ENCODE results near the gene KDF1. TPM values are rescaled to one million over a fixed set of nuclear protein-coding genes. Genes with fewer than 3 reads are reported as not detected.

KDF1 gene
- total and polyA plus RNA-seq, 2 of the 13 experiments (the other 11 are each of a cell fraction or from before 2014, with no cell fraction given) = 1.9 to 4.9 TPM

DNA sequence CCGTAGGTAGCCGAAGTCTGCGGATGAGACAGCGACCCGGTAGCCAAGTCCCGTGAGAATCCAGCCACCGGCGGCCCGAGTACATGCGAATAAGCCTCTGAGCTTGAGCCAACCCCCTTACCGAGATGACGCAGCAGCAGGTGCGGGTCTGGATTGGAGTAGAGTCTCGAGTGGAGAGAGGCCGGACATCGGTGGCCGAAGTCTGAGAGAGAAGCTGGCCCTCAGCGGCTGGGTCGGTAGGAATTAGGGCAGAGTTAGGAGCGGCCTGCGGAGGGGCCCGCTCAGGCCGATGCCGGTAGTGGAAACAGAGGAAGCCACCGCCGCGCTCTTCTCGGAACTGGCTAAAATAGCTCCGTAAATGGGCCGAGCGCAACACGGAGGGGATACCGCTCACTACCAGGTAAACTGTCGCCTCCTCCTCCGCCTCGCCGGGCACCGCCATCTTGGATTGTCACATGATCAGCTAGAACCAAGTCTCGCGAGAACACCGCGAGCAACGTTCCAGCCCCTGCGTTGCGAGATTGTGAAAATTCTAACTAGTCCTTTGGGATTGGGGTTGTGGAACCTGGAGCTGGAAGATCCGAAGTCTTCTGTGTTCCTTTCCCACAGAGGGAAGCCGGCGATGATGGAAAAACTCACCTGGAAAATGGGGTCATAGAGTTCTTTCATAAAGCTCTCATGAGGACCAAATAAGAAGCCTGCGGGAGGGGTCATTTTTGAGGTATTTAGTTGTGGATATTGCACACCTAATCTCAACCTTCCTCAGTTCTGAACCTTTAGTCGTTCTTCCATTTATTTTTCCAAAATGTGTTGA lies 60.1 kb downstream of the KDF1 start, which contains the start of gene GPATCH3 (continued):
- TF ChIP-seq KAT7 (CRISPR knock-in tag; IDR thresholded peaks at IDR 0.05; ENCODE audit: borderline replicate concordance) (peak; percentile 85; the same call in 1 of the 2 replicates), ZNF501 (CRISPR knock-in tag; IDR thresholded peaks at IDR 0.05) (peak; percentile 78), U2AF1 (optimal IDR thresholded peaks at IDR 0.05; ENCODE audit: low read depth, low read length) (no peak), TAF1 (CRISPR knock-in tag; IDR thresholded peaks at IDR 0.05) (peak; percentile 98), NFIB (CRISPR knock-in tag; IDR thresholded peaks at IDR 0.05; ENCODE audit: borderline replicate concordance) (no peak), GPN1 (CRISPR knock-in tag; IDR thresholded peaks at IDR 0.05; ENCODE audit: borderline replicate concordance) (no peak), PCBP1 (IDR thresholded peaks at IDR 0.05; ENCODE audit: borderline replicate concordance, low read depth, low read length) (0 out of 2 replicates have a peak, but pooled peaks have one; percentile 31), MAZ (IDR thresholded peaks at IDR 0.05; ENCODE audit: borderline replicate concordance, low read depth, low read length) (no peak), MAZ (CRISPR knock-in tag; IDR thresholded peaks at IDR 0.05; ENCODE audit: low read depth) (peak; percentile 57; the same call in 1 of the 2 replicates), SP4 (CRISPR knock-in tag; IDR thresholded peaks at IDR 0.05) (peak; percentile 55; the same call in 1 of the 2 replicates), ZNF652 (CRISPR knock-in tag; IDR thresholded peaks at IDR 0.05; ENCODE audit: borderline replicate concordance, low read depth) (no peak; the same call in 1 of the 2 replicates), ZNF563 (CRISPR knock-in tag; IDR thresholded peaks at IDR 0.05) (peak; percentile 75; the same call in 1 of the 2 replicates), GTF3A (CRISPR knock-in tag; conservative IDR thresholded peaks at IDR 0.05) (no peak), MLLT10 (CRISPR knock-in tag; IDR thresholded peaks at IDR 0.05) (no peak), MED13 (CRISPR knock-in tag; IDR thresholded peaks at IDR 0.05) (peak; percentile 68; the same call in 1 of the 2 replicates), KLF16 (CRISPR knock-in tag; IDR thresholded peaks at IDR 0.05) (peak in 1 of 2 experiments; percentile 82; a peak in 1 of 4 replicates), ZNF292 (CRISPR knock-in tag; IDR thresholded peaks at IDR 0.05; ENCODE audit: borderline replicate concordance, low read depth) (no peak), PPARG (CRISPR knock-in tag; conservative IDR thresholded peaks at IDR 0.05) (peak; percentile 37; the same call in 1 of the 2 replicates), ZNF446 (CRISPR knock-in tag; IDR thresholded peaks at IDR 0.05) (no peak), JUNB (CRISPR knock-in tag; IDR thresholded peaks at IDR 0.05; ENCODE audit: borderline replicate concordance) (peak; percentile 40; the same call in 1 of the 2 replicates), RFXANK (CRISPR knock-in tag; IDR thresholded peaks at IDR 0.05) (no peak; the same call in 1 of the 2 replicates), MYC (CRISPR knock-in tag; IDR thresholded peaks at IDR 0.05; ENCODE audit: borderline replicate concordance) (peak; percentile 75; the same call in 1 of the 2 replicates), SATB2 (CRISPR knock-in tag; IDR thresholded peaks at IDR 0.05) (no peak), DNMT3B (CRISPR knock-in tag; conservative IDR thresholded peaks at IDR 0.05) (0 out of 2 replicates have a peak, but pooled peaks have one; percentile 59), GATAD1 (CRISPR knock-in tag; IDR thresholded peaks at IDR 0.05) (peak; percentile 100), ATF7-NPFF (CRISPR knock-in tag; IDR thresholded peaks at IDR 0.05; ENCODE audit: low read depth) (0 out of 2 replicates have a peak, but pooled peaks have one; percentile 18)
- TF ChIP-seq, protein P1, sequence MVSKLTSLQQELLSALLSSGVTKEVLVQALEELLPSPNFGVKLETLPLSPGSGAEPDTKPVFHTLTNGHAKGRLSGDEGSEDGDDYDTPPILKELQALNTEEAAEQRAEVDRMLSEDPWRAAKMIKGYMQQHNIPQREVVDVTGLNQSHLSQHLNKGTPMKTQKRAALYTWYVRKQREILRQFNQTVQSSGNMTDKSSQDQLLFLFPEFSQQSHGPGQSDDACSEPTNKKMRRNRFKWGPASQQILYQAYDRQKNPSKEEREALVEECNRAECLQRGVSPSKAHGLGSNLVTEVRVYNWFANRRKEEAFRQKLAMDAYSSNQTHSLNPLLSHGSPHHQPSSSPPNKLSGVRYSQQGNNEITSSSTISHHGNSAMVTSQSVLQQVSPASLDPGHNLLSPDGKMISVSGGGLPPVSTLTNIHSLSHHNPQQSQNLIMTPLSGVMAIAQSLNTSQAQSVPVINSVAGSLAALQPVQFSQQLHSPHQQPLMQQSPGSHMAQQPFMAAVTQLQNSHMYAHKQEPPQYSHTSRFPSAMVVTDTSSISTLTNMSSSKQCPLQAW (CRISPR knock-in tag; IDR thresholded peaks at IDR 0.05) = peak; percentile 67
- TF ChIP-seq, protein P2, sequence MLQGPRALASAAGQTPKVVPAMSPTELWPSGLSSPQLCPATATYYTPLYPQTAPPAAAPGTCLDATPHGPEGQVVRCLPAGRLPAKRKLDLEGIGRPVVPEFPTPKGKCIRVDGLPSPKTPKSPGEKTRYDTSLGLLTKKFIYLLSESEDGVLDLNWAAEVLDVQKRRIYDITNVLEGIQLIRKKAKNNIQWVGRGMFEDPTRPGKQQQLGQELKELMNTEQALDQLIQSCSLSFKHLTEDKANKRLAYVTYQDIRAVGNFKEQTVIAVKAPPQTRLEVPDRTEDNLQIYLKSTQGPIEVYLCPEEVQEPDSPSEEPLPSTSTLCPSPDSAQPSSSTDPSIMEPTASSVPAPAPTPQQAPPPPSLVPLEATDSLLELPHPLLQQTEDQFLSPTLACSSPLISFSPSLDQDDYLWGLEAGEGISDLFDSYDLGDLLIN (CRISPR knock-in tag; IDR thresholded peaks at IDR 0.05; ENCODE audit: borderline replicate concordance) = no peak
